Measurements from ENCODE around the gene LSM7.

- TF ChIP-seq SP1 (IDR thresholded peaks at IDR 0.05), result no peak
- TF ChIP-seq ELF4 (IDR thresholded peaks at IDR 0.05), result no peak
- TF ChIP-seq TARDBP (IDR thresholded peaks at IDR 0.05), result no peak
- TF ChIP-seq SUZ12 (IDR thresholded peaks at IDR 0.05), result no peak
- no peak for TF ChIP-seq ARNT (IDR thresholded peaks at IDR 0.05)
- no peak for TF ChIP-seq FOXK2 (IDR thresholded peaks at IDR 0.05)
- no peak for TF ChIP-seq BHLHE40 (IDR thresholded peaks at IDR 0.05; ENCODE audit: borderline replicate concordance)
- no peak for TF ChIP-seq LEF1 (IDR thresholded peaks at IDR 0.05; ENCODE audit: borderline replicate concordance)
- TF ChIP-seq ZNF384 (IDR thresholded peaks at IDR 0.05), result no peak
These were observed 20.8 kb downstream of the LSM7 start for GRCh38 chr19:2307518-2308012.

All from HEK293T (cell line).